Lung (tissue), 12 donors: Measurements from ENCODE around the gene OR51V1. TPM values are rescaled to one million over a fixed set of nuclear protein-coding genes. Genes with fewer than 3 reads are reported as not detected.
"Not testable (repeated sequence)": the region's sequence is repeated elsewhere in the genome, so short reads cannot be mapped to it uniquely, and the experiment has no call there.

ENCODE experiments used
- ATAC-seq: fragments of 200-7000 bp; cut with Tn5 transposase; one replicate; pipeline ENCODE4 v1.9.1; 2020; ENCODE audit warnings: moderate number of reproducible peaks; ENCODE audit not compliant: insufficient read depth, low FRiP score
- DNase-seq, 3 donors: peaks; one replicate each; pipeline ENCODE4 v3.0.0-alpha.2; 2013 to 2017
- H3K27ac ChIP-seq, 2 donors: one replicate each; pipeline ENCODE4 v1.5.1; 2013; ENCODE audit warnings: mild to moderate bottlenecking in 2 of 2, moderate library complexity in 2 of 2, control low read depth in 1 of 2, inconsistent platforms in 1 of 2, low read depth in 1 of 2, low read length in 1 of 2
- H3K27me3 ChIP-seq, 3 donors: one replicate each; pipeline ENCODE4 v1.5.1; 2013; ENCODE audit warnings: low read length in 2 of 3; ENCODE audit not compliant: control insufficient read depth in 3 of 3, insufficient read depth in 3 of 3
- H3K36me3 ChIP-seq, 4 donors: one replicate each; pipeline ENCODE4 v1.5.1; 2013; ENCODE audit warnings: low read length in 4 of 4, mild to moderate bottlenecking in 1 of 4, moderate library complexity in 1 of 4; ENCODE audit not compliant: control insufficient read depth in 4 of 4, insufficient read depth in 4 of 4
- H3K4me1 ChIP-seq, 5 donors: one replicate each; pipeline ENCODE4 v1.5.1; 2013; ENCODE audit warnings: low read length in 5 of 5, mild to moderate bottlenecking in 2 of 5, moderate library complexity in 1 of 5; ENCODE audit not compliant: control insufficient read depth in 5 of 5, insufficient read depth in 5 of 5
- H3K4me3 ChIP-seq: one replicate; pipeline ENCODE4 v1.5.1; 2013; ENCODE audit warnings: mild to moderate bottlenecking, control low read depth, moderate library complexity
- H3K9ac ChIP-seq, 2 donors: one replicate each; pipeline ENCODE4 v1.5.1; 2013; ENCODE audit warnings: low read length in 2 of 2, control low read depth in 1 of 2; ENCODE audit not compliant: insufficient read depth in 1 of 2
- H3K9me3 ChIP-seq, 4 donors: one replicate each; pipeline ENCODE4 v1.5.1; 2013; ENCODE audit warnings: low read length in 3 of 4, mild to moderate bottlenecking in 1 of 4, moderate library complexity in 1 of 4; ENCODE audit not compliant: control insufficient read depth in 4 of 4, insufficient read depth in 3 of 4
- WGBS, 2 donors: extraction: QIAGEN DNeasy Blood & Tissue Kit; methylation state at CpG; one replicate each; pipeline ENCODE4 v1.1.7; 2013; 5-methylcytosine and 5-hydroxymethylcytosine counted together
- polyA plus RNA-seq, 2 donors: library from polyadenylated mRNA; stranded (reverse); fragments of 200-250 nt; gene quantifications; one replicate each; pipeline ENCODE4 v1.2.1, GENCODE V29; 2013
- total RNA-seq, 2 donors: library from RNA; depleted of rRNA in 1 of 2; stranded (reverse); fragments of >200 nt in 1 of 2; gene quantifications; one replicate each; pipeline ENCODE4 v1.2.1, GENCODE V29; 2014 to 2021
- TF ChIP-seq, protein P1 (sequence below): IDR thresholded peaks from 2 replicates; pipeline ENCODE4 v1.5.1; 2012; ENCODE audit warnings: mild to moderate bottlenecking; ENCODE audit errors: control extremely low read depth, extremely low read depth
- donor health status: control.
- donor health status: control.
- donor health status: Bipolar disorder and iron deficiency.
- donor health status: healthy.
- donor health status: DM: yes; HTN: yes; CAD: no.

The OR51V1 gene
- total and polyA plus RNA-seq, 4 donors: not detected

DNA sequence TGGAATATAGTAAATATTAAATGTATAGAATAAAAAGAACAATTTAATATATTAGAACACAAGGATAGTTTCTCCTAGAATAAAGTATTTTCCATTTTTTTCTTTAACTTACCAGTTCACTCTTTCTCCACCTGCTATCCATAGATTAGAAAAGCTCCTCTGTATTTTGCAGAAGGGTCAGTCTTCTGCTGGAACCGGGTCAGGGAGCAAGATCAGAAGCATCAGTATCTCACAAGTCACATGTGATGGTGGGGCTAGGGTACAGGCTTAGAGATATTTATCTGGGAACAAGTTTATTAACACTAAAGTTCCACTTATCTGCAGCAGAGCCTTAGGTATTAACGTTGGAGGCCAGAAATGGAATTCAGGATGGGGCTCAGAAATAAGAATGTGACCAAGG is 28.6 kb downstream of the OR51V1 start:
- no peak overlapping the region for H3K4me3 ChIP-seq
- H3K36me3 ChIP-seq: no peaks in the 10 kb centered on the region
- no peak for ATAC-seq
- H3K9me3 ChIP-seq: no peaks in the 10 kb centered on the region
- TF ChIP-seq, protein P1, sequence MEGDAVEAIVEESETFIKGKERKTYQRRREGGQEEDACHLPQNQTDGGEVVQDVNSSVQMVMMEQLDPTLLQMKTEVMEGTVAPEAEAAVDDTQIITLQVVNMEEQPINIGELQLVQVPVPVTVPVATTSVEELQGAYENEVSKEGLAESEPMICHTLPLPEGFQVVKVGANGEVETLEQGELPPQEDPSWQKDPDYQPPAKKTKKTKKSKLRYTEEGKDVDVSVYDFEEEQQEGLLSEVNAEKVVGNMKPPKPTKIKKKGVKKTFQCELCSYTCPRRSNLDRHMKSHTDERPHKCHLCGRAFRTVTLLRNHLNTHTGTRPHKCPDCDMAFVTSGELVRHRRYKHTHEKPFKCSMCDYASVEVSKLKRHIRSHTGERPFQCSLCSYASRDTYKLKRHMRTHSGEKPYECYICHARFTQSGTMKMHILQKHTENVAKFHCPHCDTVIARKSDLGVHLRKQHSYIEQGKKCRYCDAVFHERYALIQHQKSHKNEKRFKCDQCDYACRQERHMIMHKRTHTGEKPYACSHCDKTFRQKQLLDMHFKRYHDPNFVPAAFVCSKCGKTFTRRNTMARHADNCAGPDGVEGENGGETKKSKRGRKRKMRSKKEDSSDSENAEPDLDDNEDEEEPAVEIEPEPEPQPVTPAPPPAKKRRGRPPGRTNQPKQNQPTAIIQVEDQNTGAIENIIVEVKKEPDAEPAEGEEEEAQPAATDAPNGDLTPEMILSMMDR: no peak
- 64 to 74% methylated on average over 2 of the region's 2 CpGs for WGBS, 2 donors
- H3K27ac ChIP-seq: no peak overlapping the region
- no peak overlapping the region for H3K9ac ChIP-seq
- no peaks in the 10 kb centered on the region for H3K27me3 ChIP-seq
- no peaks in the 10 kb centered on the region for H3K4me1 ChIP-seq
- DNase-seq: no peak

DNA sequence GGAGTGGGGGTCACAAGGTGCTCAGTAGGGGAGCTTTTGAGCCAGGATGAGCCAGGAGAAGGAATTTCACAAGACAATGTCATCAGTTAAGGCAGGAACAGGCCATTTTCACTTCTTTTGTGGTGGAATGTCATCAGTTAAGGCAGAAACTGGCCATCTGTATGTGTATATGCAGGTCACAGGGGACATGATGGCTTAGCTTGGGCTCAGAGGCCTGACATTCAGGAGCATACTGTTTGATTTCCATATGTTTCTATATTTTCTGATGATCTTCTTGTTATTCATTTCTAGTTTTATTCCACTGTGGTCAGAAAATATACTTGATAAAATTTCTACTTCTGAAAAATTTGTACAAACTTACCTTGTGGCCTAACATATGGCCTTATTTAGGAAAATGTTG is 34.6 kb downstream of the OR51V1 start:
- not testable (repeated sequence) for H3K9me3 ChIP-seq, H3K4me3 ChIP-seq, H3K36me3 ChIP-seq, H3K27me3 ChIP-seq, H3K4me1 ChIP-seq, H3K27ac ChIP-seq, H3K9ac ChIP-seq, ATAC-seq, DNase-seq

DNA sequence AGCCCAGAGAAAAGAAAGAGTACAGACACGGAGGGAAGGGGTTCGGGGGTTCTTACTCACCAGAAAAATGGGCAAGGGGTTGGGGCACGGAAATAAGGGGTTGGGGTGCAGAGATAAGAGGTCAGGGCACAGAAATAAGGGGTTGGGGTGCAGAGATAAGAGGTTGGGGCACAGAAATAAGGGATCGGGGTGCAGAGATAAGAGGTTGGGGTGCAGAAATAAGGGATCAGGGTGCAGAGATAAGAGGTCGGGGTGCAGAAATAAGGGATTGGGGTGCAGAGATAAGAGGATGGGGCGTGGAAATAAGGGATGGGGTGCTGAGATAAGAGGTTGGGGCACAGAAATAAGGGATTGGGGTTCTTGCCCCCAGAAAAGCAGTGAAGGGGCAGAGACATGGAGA is 35.7 kb downstream of the OR51V1 start:
- not testable (repeated sequence) for H3K27ac ChIP-seq, H3K4me3 ChIP-seq, H3K9ac ChIP-seq, ATAC-seq, H3K4me1 ChIP-seq, H3K36me3 ChIP-seq, H3K9me3 ChIP-seq, DNase-seq, H3K27me3 ChIP-seq
- 76 to 83% methylated on average over 6 of the region's 6 CpGs for WGBS, 2 donors

DNA sequence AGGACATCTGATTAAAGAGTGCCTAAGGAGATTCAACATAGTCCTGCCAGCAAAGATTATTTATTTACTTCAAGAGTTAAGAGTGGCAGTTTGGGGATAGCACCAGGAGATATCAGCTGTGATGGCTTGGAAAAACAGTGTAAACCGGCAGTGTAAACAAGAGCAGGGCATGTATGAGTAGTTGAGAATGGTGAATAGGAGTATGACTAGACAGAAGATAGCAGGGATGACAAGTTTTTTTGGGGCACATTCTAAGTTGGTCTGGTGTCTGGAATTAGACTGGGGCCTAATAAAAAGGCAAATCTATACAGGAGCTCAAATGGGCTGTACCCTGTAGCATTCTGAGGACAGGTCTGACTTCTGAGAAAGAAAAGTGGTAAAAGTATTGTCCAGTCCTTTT is 39.4 kb downstream of the OR51V1 start:
- H3K36me3 ChIP-seq, H3K27ac ChIP-seq, H3K9me3 ChIP-seq, H3K4me1 ChIP-seq, ATAC-seq, H3K9ac ChIP-seq, DNase-seq, H3K27me3 ChIP-seq, H3K4me3 ChIP-seq: not testable (repeated sequence)
- no CpG with 5 or more reads among the region's 1 CpG for whole genome bisulfite sequencing, 2 donors

DNA sequence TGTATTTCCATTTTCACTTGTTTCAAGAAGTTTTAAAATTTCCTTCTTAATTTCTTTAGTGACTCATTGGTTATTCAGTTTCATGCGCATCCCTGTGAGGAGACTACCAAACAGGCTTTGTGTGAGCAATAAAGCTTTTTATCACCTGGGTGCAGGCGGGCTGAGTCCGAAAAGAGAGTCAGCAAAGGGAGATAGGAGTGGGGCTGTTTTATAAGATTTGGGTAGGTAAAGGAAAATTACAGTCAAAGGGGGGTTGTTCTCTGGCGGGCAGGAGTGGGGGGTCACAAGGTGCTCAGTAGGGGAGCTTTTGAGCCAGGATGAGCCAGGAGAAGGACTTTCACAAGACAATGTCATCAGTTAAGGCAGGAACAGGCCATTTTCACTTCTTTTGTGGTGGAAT is 40.3 kb downstream of the OR51V1 start:
- not testable (repeated sequence) for H3K4me1 ChIP-seq, H3K9ac ChIP-seq, ATAC-seq, H3K4me3 ChIP-seq, H3K27me3 ChIP-seq, H3K9me3 ChIP-seq, H3K27ac ChIP-seq, H3K36me3 ChIP-seq, DNase-seq
- WGBS, 2 donors: 78 to 85% methylated on average over 4 of the region's 4 CpGs

DNA sequence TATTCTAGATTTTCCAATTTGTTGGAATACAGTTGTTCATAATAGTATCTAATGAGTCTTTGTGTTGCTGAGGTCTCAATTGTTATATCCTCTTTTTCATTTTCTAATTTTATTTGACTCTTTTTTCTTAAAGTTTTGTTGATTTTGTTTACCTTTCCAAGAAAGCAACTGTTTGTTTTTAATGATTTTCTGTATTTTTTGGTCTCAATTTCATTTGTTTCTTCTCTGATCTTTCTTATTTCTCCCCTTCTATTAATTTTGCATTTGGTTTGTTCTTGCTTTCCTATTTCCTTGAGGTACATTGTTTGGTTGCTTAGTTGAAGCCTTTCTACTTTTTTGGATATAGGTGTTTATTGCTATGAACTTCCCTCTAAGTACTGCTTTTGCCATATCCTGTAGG is 40.7 kb downstream of the OR51V1 start:
- H3K4me3 ChIP-seq: no peak overlapping the region
- no peaks in the 10 kb centered on the region for H3K9me3 ChIP-seq
- H3K36me3 ChIP-seq: no peaks in the 10 kb centered on the region
- no peaks in the 10 kb centered on the region for H3K4me1 ChIP-seq
- no peak overlapping the region for H3K9ac ChIP-seq
- TF ChIP-seq, protein P1: no peak
- no peak overlapping the region for H3K27ac ChIP-seq
- H3K27me3 ChIP-seq: no peaks in the 10 kb centered on the region
- no peak for ATAC-seq
- no peak for DNase-seq
